K562 (cell line): Measurements from ENCODE around the gene NSUN2. TPM values are rescaled to one million over a fixed set of nuclear protein-coding genes. Genes with fewer than 3 reads are reported as not detected.
A peak's percentile ranks its signal among the peaks of the same experiment; 100 is the strongest.
"Not testable (repeated sequence)": the region's sequence is repeated elsewhere in the genome, so short reads cannot be mapped to it uniquely, and the experiment has no call there.

Experiments
- ATAC-seq: fragments of 200-7000 bp; cut with Tn5 transposase; 3 replicates; pipeline ENCODE4 v1.9.1; 2020; ENCODE audit warnings: moderate library complexity
- BruUV-seq: library from RNA; stranded (reverse); fragments of 400-500 nt; replicated peaks from 2 replicates; lab custom pipeline; 2021; lab: Mats Ljungman, UMichigan
- CTCF ChIA-PET: fragments of 300-600 bp; formaldehyde crosslinking; extraction: SDS; loops from one replicate; lab custom pipeline; 2021; ENCODE audit warnings: low intra/inter-chr PET ratio; lab: Yijun Ruan, JAX
- POLR2A ChIA-PET: fragments of 300-600, 350-650 bp; sonication (Branson Sonifier 250); formaldehyde crosslinking; extraction: SDS; loops from one replicate; lab custom pipeline; 2021; ENCODE audit warnings: antibody characterized with exemption, inconsistent platforms; lab: Yijun Ruan, JAX
- DNase-seq, 4 experiments: peaks; one replicate each; pipeline versions ENCODE4 v3.0.0 to v3.0.0-alpha.2; 2011 to 2018; ENCODE audit warnings: low spot score in 3 of 4, mixed read lengths in 3 of 4; ENCODE audit errors: extremely low read depth in 1 of 4
- FAIRE-seq: peaks from 2 replicates; lab custom pipeline; 2011; peaks lifted over from hg19 to GRCh38; lab: Jason Lieb, UNC
- H2AFZ ChIP-seq: 2 replicates; pipeline ENCODE4 v1.6.0; 2011; ENCODE audit warnings: low read depth, low read length, control low read depth, inconsistent platforms
- H3K27ac ChIP-seq: fragments of 200-600 bp; 3 replicates; pipeline ENCODE4 v1.8.0; 2011; ENCODE audit warnings: low read depth, mild to moderate bottlenecking, control low read depth, inconsistent platforms, low read length, moderate library complexity, mixed read lengths; ENCODE audit errors: extremely low read depth
- H3K27me3 ChIP-seq, 2 experiments: fragments of 300-600 bp in 1 of 2; 2 replicates in 1 of 2; 3 replicates in 1 of 2; pipeline versions ENCODE4 v1.6.0 to v1.8.0; 2011; ENCODE audit warnings: inconsistent platforms in 2 of 2, low read length in 2 of 2, mild to moderate bottlenecking in 1 of 2, mixed read lengths in 1 of 2, moderate library complexity in 1 of 2; ENCODE audit not compliant: control insufficient read depth in 2 of 2, insufficient read depth in 2 of 2
- H3K36me3 ChIP-seq: fragments of 300-600 bp; 3 replicates; pipeline ENCODE4 v1.8.0; 2011; ENCODE audit warnings: mild to moderate bottlenecking, low read length, inconsistent platforms; ENCODE audit not compliant: control insufficient read depth, insufficient read depth
- H3K4me1 ChIP-seq, 2 experiments: fragments of 200-600 bp in 1 of 2; replicated peaks in 1 of 2; 2 replicates in 1 of 2; 3 replicates in 1 of 2; pipeline versions ENCODE4 v1.5.1 to v1.8.0; 2011; ENCODE audit warnings: inconsistent platforms in 2 of 2, low read length in 2 of 2, mild to moderate bottlenecking in 1 of 2, mixed read lengths in 1 of 2, moderate library complexity in 1 of 2; ENCODE audit not compliant: control insufficient read depth in 2 of 2, insufficient read depth in 2 of 2
- H3K4me2 ChIP-seq: 2 replicates; pipeline ENCODE4 v1.6.1; 2011; ENCODE audit warnings: low read length, control low read depth, inconsistent platforms, mixed read lengths; ENCODE audit not compliant: insufficient read depth
- H3K4me3 ChIP-seq: fragments of 200-600 bp; sonication (generic), shearing (Covaris generic); 2 replicates; pipeline ENCODE4 v1.5.1; 2016; ENCODE audit warnings: control low read depth, inconsistent platforms
- H3K79me2 ChIP-seq: fragments of 200-600 bp; 3 replicates; pipeline ENCODE4 v1.8.0; 2011; ENCODE audit warnings: low read length, inconsistent platforms; ENCODE audit not compliant: control insufficient read depth, insufficient read depth
- H3K9ac ChIP-seq, 2 experiments: 2 replicates each; pipeline versions ENCODE4 v1.6.0 to v1.6.1; 2011; ENCODE audit warnings: low read depth in 2 of 2, low read length in 2 of 2, control low read depth in 1 of 2, inconsistent platforms in 1 of 2, mild to moderate bottlenecking in 1 of 2, mixed read lengths in 1 of 2; ENCODE audit not compliant: insufficient read depth in 1 of 2
- H3K9me1 ChIP-seq: one replicate; pipeline ENCODE4 v1.6.0; 2011; ENCODE audit warnings: inconsistent platforms, mild to moderate bottlenecking, low read length, moderate library complexity; ENCODE audit not compliant: control insufficient read depth, insufficient read depth
- H3K9me3 ChIP-seq: replicated peaks from 2 replicates; pipeline ENCODE4 v1.5.1; 2011; ENCODE audit warnings: low read depth, low read length, inconsistent platforms; ENCODE audit not compliant: control insufficient read depth, insufficient read depth
- H4K20me1 ChIP-seq: replicated peaks from 2 replicates; pipeline ENCODE4 v1.6.1; 2011; ENCODE audit warnings: low read length, inconsistent platforms, mixed read lengths; ENCODE audit not compliant: control insufficient read depth, insufficient read depth
- CSDE1 ChIP-seq, 2 experiments: fragments of 450-650 bp; IDR thresholded peaks; 2 replicates each; pipeline ENCODE4 v1.6.1; 2016; ENCODE audit warnings: mild to moderate bottlenecking in 1 of 2
- DDX20 ChIP-seq: fragments of 450-650 bp; IDR thresholded peaks from 2 replicates; pipeline ENCODE4 v1.6.1; 2016; ENCODE audit warnings: missing genetic modification characterization, low read depth, mild to moderate bottlenecking, missing compliant biosample characterization, moderate library complexity
- HMGXB4 ChIP-seq: sonication (generic); formaldehyde crosslinking; IDR thresholded peaks from 2 replicates; pipeline ENCODE4 v1.8.1; 2023; ENCODE audit warnings: mild to moderate bottlenecking, missing genetic modification reagents
- HNRNPH1 ChIP-seq: fragments of 200-400 bp; formaldehyde crosslinking; optimal IDR thresholded peaks from 2 replicates; pipeline ENCODE3; 2017; ENCODE audit warnings: low read depth, mild to moderate bottlenecking, low read length, moderate library complexity
- NFIC ChIP-seq: fragments of 450-650 bp; IDR thresholded peaks from 2 replicates; pipeline ENCODE4 v1.6.1; 2017; ENCODE audit warnings: mild to moderate bottlenecking, inconsistent platforms
- NRF1 ChIP-seq, 2 experiments: fragments of 450-650 bp; IDR thresholded peaks in 1 of 2; conservative IDR thresholded peaks in 1 of 2; 2 replicates each; pipeline ENCODE4 v1.6.1; 2014; ENCODE audit warnings: mild to moderate bottlenecking in 2 of 2
- PHB ChIP-seq: fragments of 250-450 bp; sonication (Bioruptor Pico); IDR thresholded peaks from 2 replicates; pipeline ENCODE4 v1.5.0; 2021
- POLR2B ChIP-seq: fragments of 450-650 bp; IDR thresholded peaks from 2 replicates; pipeline ENCODE4 v1.6.1; 2018; ENCODE audit warnings: low read depth; ENCODE audit not compliant: partially characterized antibody
- POLR3G ChIP-seq: IDR thresholded peaks from 2 replicates; pipeline ENCODE4 v1.6.1; 2011; ENCODE audit not compliant: insufficient read length, insufficient replicate concordance; ENCODE audit errors: extremely low read depth
- PYGO2 ChIP-seq: fragments of 450-650 bp; IDR thresholded peaks from 2 replicates; pipeline ENCODE4 v1.6.1; 2016; ENCODE audit warnings: mild to moderate bottlenecking, missing genetic modification characterization, moderate library complexity, missing compliant biosample characterization
- RBM34 ChIP-seq: fragments of 200-400 bp; formaldehyde crosslinking; IDR thresholded peaks from 2 replicates; pipeline ENCODE4 v1.6.1; 2018; ENCODE audit warnings: low read length, borderline replicate concordance; ENCODE audit not compliant: insufficient read depth
- SOX6 ChIP-seq: fragments of 450-650 bp; IDR thresholded peaks from 2 replicates; pipeline ENCODE4 v1.6.1; 2014; ENCODE audit warnings: mild to moderate bottlenecking
- TAF9B ChIP-seq: fragments of 450-650 bp; IDR thresholded peaks from 2 replicates; pipeline ENCODE4 v1.6.1; 2018; ENCODE audit warnings: mild to moderate bottlenecking; ENCODE audit not compliant: partially characterized antibody
- ZNF436 ChIP-seq: fragments of 250-450, 450-650 bp; sonication (Bioruptor Pico); formaldehyde crosslinking; IDR thresholded peaks from 2 replicates; pipeline ENCODE4 v1.7.0; 2020; ENCODE audit warnings: mild to moderate bottlenecking
- ZNF583 ChIP-seq: fragments of 250-450 bp; sonication (Bioruptor Pico); IDR thresholded peaks from 2 replicates; pipeline ENCODE4 v1.4.0; 2020
- ZNF780A ChIP-seq: fragments of 250-450 bp; sonication (Bioruptor Pico); IDR thresholded peaks from 2 replicates; pipeline ENCODE4 v1.5.0; 2021; ENCODE audit warnings: mild to moderate bottlenecking
- ZNF79 ChIP-seq: fragments of 250-450 bp; sonication (Bioruptor Pico); IDR thresholded peaks from 2 replicates; pipeline ENCODE4 v1.4.0; 2020; ENCODE audit warnings: low read depth, mild to moderate bottlenecking, moderate library complexity
- ZSCAN32 ChIP-seq: fragments of 450-650 bp; formaldehyde crosslinking; IDR thresholded peaks from 2 replicates; pipeline ENCODE4 v1.4.0; 2020; ENCODE audit warnings: mild to moderate bottlenecking, moderate library complexity
- WGBS: fragments of 100-300 bp; shearing (Covaris generic); methylation state at CpG from one replicate; pipeline ENCODE4 v1.1.6; 2016; ENCODE audit warnings: low coverage, mixed read lengths; ENCODE audit not compliant: insufficient coverage; ENCODE audit errors: missing lambda C conversion rate; 5-methylcytosine and 5-hydroxymethylcytosine counted together
- in situ Hi-C: fragments of 300-500 bp; cut with MboI; formaldehyde crosslinking; loops from 4 replicates; pipeline ENCODE4 v1.15.0; 2018; ENCODE audit warnings: inconsistent platforms, mixed read lengths
- intact Hi-C: fragments of 100-400 bp; cut with micrococcal nuclease; formaldehyde crosslinking; loops from 2 replicates; pipeline ENCODE4 v1.14.2; 2022
- polyA plus RNA-seq, 8 experiments: library from polyadenylated mRNA; depleted of rRNA in 4 of 8; stranded (reverse) in 5 of 8; unstranded in 3 of 8; fragments of >200 nt; fragmentation: Nextera tagmentation in 2 of 8; fragmentation: Illumina TruSeq in 1 of 8; extraction: Ambion mirVana in 2 of 8; extraction: Trizol in 1 of 8; gene quantifications; 2 replicates each; pipeline versions ENCODE4 v1.2.1 to v1.2.3, GENCODE V29; 2011 to 2014; ENCODE audit warnings: inconsistent platforms in 1 of 8, missing spikeins in 1 of 8
- total RNA-seq, 7 experiments: library from RNA; depleted of rRNA in 6 of 7; stranded (reverse); fragments of >200 nt in 6 of 7; fragmentation: Illumina TruSeq in 2 of 7; extraction: Trizol in 2 of 7; gene quantifications; 2 replicates each; pipeline versions ENCODE4 v1.2.1 to v1.2.3, GENCODE V29; 2011 to 2021; ENCODE audit warnings: low replicate concordance in 1 of 7

NSUN2 gene
- total and polyA plus RNA-seq, 9 of the 15 experiments (the other 6 are each of a cell fraction or from before 2014, with no cell fraction given): 9.2 to 167 (median 127) TPM

- H3K36me3 ChIP-seq, H3K79me2 ChIP-seq, H3K4me1 ChIP-seq, CTCF ChIA-PET, H3K4me3 ChIP-seq, H3K9me1 ChIP-seq, BruUV-seq, H3K9me3 ChIP-seq, H3K27ac ChIP-seq, H2AFZ ChIP-seq, H4K20me1 ChIP-seq, H3K9ac ChIP-seq, DNase-seq, H3K27me3 ChIP-seq, H3K4me2 ChIP-seq, intact Hi-C loops, in situ Hi-C loops: not testable (repeated sequence)
- FAIRE-seq: peak; percentile 37
- POLR2A ChIA-PET: interaction anchor here (2.4 kb wide), 1 partner anchor 12 kb away, joined by 7 read pairs; no protein-coding TSS in a partner anchor
- 0 out of 2 replicates have a peak, but pooled peaks have one; percentile 15 for TF ChIP-seq NFIC
- WGBS: 47% methylated on average over 9 of the region's 9 CpGs
- ATAC-seq: peak; percentile 76
Measured at GRCh38 chr5:6668717-6669116, 35.9 kb upstream of the NSUN2 start.

- Histone ChIP-seq H3K4me1 (no peaks in the 10 kb centered on the region; a peak in 1 of 5 replicates), H3K79me2 (no peaks in the 10 kb centered on the region), H2AFZ (no peak overlapping the region), H3K9ac (no peak overlapping the region), H3K9me3 (no peaks in the 10 kb centered on the region), H3K4me3 (no peak overlapping the region), H3K27ac (no peak overlapping the region), H3K9me1 (no peaks in the 10 kb centered on the region), H3K36me3 (0 out of 3 replicates have a peak, but pooled peaks cover 3% of the 10 kb centered on the region), H3K27me3 (no peaks in the 10 kb centered on the region), H4K20me1 (no peaks in the 10 kb centered on the region), H3K4me2 (no peak overlapping the region)
- ChIA-PET POLR2A (interaction anchor here (0.6 kb wide), 1 partner anchor 9 kb away, joined by 3 read pairs; no protein-coding TSS in a partner anchor), CTCF (no interaction called here)
- no TSS peak for BruUV-seq
- in situ Hi-C loops (no loop called here), intact Hi-C loops (no loop called here)
- WGBS: 93% methylated on average over 5 of the region's 5 CpGs
- no peak for DNase-seq
- ATAC-seq: no peak
- no peak for FAIRE-seq
- no peak for TF ChIP-seq DDX20 (tag)
- no peak for TF ChIP-seq ZNF780A (CRISPR knock-in tag)
- TF ChIP-seq RBM34: no peak
- no peak for TF ChIP-seq PYGO2 (tag)
- TF ChIP-seq ZSCAN32 (CRISPR knock-in tag): no peak
- TF ChIP-seq POLR3G: no peak
- no peak for TF ChIP-seq PHB
- TF ChIP-seq HNRNPH1: no peak
- no peak for TF ChIP-seq ZNF436
- no peak for TF ChIP-seq ZNF79 (CRISPR knock-in tag)
- no peak for TF ChIP-seq NRF1 (conservative IDR thresholded peaks at IDR 0.05 in 1 of 2, IDR thresholded peaks at IDR 0.05 in 1 of 2)
- TF ChIP-seq ZNF583 (CRISPR knock-in tag): no peak
- no peak for TF ChIP-seq HMGXB4 (CRISPR knock-in tag)
- TF ChIP-seq TAF9B: no peak
- TF ChIP-seq SOX6: no peak
- no peak for TF ChIP-seq CSDE1 (IDR thresholded peaks at IDR 0.05)
- no peak for TF ChIP-seq POLR2B
Measured at GRCh38 chr5:6667648-6668047, 34.8 kb upstream of the NSUN2 start.
